Body of pancreas (tissue), 4 donors: Measurements from ENCODE around the gene PCDHA7.

Experiments used
- CTCF ChIP-seq, 7 experiments: fragments of 450-650 bp in 4 of 7; fragments of 200-600 bp in 3 of 7; sonication (generic) in 3 of 7; IDR thresholded peaks; one replicate each; pipeline ENCODE4 v1.5.1; 2016 to 2019; ENCODE audit warnings: antibody characterized with exemption in 7 of 7
- POLR2A ChIP-seq, 3 donors: fragments of 450-650 bp; IDR thresholded peaks; one replicate each; pipeline ENCODE4 v1.6.1; 2016; ENCODE audit warnings: antibody characterized with exemption in 3 of 3, mild to moderate bottlenecking in 2 of 3

GRCh38 chr5:140800816-140801493 lies 33.1 kb upstream of the PCDHA7 start, which contains the start of gene PCDHA3:
- TF ChIP-seq CTCF (IDR thresholded peaks at IDR 0.05) (peak in 5 of 7 experiments; percentile 24 to 53 (median 29)), POLR2A (IDR thresholded peaks at IDR 0.05) (no peak)
